KBM-7 (cell line): Measurements from ENCODE around the gene C1orf21.
A peak's percentile ranks its signal among the peaks of the same experiment; 100 is the strongest.

Experiments
- DNase-seq: peaks from one replicate; pipeline ENCODE4 v3.0.0-alpha.2; 2015
- in situ Hi-C: fragments of 300-500 bp; cut with MboI; formaldehyde crosslinking; loops from 2 replicates; pipeline ENCODE4 v1.14.3; 2020; ENCODE audit warnings: low sequenced_read_pairs, low pct_unique_long_range_greater_than_20kb, mixed read lengths

C1orf21 gene

DNA sequence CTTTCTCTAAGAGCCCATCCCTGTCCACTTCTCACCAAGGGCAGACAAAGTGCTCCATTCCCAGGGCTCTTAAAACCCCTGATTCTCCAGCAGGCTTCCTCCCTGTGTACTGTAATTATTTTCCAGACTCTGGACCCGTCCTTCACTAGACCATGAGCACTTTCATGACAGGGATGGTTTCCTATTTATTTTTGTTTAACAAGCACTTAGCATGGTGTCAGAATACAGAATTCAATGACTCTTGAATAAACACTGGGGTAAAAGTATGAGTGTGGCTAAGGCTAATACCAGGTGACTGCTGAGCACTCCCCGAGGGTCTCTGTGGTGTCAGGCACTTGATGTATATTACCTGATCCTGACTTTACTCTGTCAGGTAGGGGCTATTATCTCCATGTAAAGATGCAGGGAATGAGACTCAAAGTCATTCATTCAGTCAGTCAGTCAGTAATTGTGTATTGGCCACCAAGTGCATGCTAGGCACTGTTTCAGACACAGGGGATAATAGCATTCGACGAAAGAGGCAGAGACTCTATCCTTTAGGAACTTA is 47.2 kb downstream of the C1orf21 start:
- DNase-seq = no peak
- in situ Hi-C loops = no loop called here

DNA sequence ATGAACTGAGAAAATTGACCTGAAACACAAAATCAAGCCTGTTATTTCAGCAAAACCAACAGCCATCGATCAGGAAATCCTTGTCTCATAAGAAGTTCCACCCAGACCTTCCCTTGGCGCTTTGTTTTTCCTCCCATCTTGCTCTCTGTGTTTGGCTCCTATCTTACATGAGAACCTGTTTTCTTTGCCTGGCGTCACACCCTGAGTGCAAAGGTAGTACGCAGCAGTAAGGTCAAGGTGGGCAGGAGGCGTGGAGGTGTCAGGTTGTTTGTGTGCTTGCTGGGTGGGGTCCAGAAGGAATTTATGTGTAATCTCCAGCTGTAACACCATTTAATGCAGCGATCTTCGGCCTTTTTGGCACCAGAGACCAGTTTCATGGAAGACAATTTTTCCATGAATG is 50.5 kb downstream of the C1orf21 start:
- DNase-seq = no peak
- in situ Hi-C loops = no loop called here

DNA sequence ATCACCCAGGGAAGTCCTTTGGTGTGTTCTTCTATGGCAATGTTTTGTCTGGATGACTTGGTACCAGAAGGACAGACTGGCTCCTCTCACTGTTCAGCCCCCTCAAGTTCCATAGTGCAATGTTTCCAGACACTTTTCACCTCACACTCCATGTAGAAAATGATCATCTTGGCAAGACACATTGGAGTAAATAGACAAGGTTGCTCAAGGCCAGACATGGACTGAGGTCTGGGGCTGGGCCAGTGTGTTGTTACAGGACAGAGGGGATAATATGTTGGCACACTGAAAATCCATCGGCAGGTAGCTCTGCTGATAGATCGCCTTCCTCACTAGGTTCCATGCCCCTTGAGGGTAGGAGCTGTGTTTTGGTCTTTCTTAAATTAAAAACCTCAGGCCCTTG is 51.5 kb downstream of the C1orf21 start:
- DNase-seq = no peak
- in situ Hi-C loops = no loop called here

- no peak for DNase-seq
- in situ Hi-C loops = no loop called here
These were observed 55.4 kb downstream of the C1orf21 start for GRCh38 chr1:184442260-184442659.

- DNase-seq = no peak
- in situ Hi-C loops = no loop called here
These were observed 56.4 kb downstream of the C1orf21 start for GRCh38 chr1:184443201-184443600.

GRCh38 chr1:184443624-184444023 is 56.8 kb downstream of the C1orf21 start:
- DNase-seq = no peak
- in situ Hi-C loops = no loop called here

GRCh38 chr1:184445997-184446396 is 59.2 kb downstream of the C1orf21 start:
- in situ Hi-C loops = no loop called here
- DNase-seq = no peak

DNA sequence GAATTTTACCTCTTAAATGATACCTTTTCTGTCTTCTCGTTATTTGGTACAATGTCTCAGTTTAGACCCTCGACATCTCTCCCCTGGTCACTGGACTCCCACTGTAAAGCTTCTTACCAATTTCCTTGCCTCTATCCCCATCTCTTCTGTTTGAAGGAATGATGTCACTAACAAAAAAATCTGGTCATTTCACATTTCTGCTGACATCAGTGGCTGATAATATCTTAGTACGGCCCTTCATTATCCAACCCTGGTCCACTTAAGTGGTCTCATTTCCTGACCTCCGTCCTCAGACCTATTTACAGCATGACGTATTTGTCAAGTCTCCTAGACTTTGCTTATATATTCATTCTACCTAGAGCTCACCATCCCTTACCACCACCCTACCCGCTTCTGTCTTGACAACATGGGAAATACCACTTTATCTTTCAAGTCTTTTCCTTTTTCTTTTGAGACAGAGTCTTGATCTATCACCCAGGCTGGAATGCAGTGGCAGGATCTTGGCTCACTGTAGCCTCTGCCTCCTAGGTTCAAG is 60.9 kb downstream of the C1orf21 start:
- in situ Hi-C loops = no loop called here
- no peak for DNase-seq

DNA sequence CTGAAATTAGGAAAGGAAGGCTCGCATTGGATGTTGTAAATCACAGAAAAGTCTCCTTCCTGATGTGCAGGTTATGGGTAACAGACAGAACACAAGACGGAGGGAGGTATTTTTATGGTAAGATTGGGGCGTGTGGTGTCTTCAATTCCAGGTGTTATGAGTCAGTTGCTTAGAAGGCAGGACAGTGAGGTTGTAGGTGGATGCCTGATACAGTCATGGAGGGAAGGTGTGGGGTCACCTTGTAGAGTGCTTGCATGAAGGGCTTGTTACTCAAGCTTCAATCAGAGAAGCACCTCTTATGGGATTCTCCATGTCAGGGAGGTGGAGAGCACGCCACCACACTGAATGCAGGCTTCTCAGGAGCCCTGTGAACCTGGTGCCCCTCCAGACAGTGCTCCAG is 63.1 kb downstream of the C1orf21 start:
- in situ Hi-C loops = no loop called here
- DNase-seq = no peak

DNA sequence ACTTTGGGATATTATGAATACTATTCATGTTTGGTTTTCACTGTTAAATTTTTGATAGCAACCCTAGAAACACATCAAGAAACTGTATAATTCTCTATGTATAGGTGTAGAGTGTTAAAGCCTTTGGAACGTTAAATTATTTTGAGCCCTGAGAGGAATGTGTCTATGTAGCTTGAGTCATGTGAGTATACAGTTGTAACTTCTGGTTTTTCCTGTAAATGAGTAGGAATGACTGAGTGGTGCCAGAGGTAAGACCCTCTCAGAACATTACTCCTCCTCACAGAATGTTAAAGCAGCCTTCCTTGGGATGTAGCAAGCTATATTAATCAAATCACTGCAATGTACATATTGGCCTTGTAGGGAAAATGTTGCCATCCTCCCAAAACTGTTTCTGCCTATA is 69.0 kb downstream of the C1orf21 start:
- in situ Hi-C loops = no loop called here
- DNase-seq = no peak

DNA sequence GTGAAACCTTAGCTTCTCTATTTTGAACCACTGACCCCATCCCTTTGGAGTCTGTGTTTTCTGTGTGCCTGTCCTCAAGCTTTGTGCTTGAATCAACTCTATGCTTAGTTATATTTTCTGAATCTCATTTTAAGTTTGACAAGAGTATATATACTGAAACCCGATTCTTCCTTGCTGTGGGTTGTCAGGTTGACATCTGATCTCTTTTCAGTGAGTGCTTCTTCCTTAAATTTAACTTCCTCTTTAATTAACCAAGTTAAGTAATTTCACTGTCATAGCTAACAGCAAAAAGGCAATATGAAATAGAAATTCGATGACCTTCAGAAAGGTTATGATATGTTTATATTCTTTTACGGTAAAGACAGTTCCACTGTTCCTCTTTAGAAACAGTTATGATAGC is 69.4 kb downstream of the C1orf21 start:
- in situ Hi-C loops = no loop called here
- DNase-seq = peak; percentile 62

DNA sequence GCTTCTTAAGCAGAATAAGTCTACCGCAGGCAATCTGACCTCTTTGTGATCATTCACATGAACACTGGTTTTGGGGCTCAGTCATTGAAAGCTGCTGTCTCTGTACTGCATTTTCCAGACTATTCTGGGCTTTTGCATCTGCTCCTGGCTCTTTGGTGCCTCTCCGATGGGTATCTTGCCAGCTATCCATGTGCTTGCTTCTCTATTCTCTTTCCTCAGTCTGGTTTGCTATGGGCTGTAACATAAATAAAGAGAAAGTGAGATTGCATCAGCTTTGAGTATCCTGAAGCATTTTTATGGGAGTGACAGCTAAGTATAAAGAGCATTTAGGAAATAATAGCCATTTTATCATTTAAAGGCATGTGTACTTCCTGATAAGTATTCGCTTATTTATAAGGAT is 70.7 kb downstream of the C1orf21 start:
- in situ Hi-C loops = no loop called here
- no peak for DNase-seq

GRCh38 chr1:184461321-184461720 is 74.5 kb downstream of the C1orf21 start:
- in situ Hi-C loops = no loop called here
- no peak for DNase-seq

DNA sequence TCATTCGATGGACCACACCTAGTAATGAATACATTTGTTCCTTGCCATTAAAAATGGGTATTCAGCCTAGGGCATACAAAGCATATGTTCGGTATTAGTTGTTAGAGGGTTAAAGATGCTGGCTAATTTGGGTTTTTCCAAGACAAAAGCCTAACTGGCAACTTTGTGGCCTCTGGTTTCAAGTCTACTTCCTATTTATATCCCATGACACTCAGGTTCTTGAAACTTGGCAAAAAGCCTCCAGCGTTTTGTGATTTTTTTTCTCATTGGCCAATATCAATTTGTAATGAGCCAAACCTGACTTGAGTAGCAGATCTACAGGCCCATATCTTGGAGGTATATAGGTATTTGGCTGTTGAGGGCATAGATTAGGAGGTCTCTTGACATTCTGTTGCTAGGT is 75.3 kb downstream of the C1orf21 start:
- no peak for DNase-seq
- in situ Hi-C loops = no loop called here

GRCh38 chr1:184462990-184463389 is 76.2 kb downstream of the C1orf21 start:
- no peak for DNase-seq
- in situ Hi-C loops = no loop called here

DNA sequence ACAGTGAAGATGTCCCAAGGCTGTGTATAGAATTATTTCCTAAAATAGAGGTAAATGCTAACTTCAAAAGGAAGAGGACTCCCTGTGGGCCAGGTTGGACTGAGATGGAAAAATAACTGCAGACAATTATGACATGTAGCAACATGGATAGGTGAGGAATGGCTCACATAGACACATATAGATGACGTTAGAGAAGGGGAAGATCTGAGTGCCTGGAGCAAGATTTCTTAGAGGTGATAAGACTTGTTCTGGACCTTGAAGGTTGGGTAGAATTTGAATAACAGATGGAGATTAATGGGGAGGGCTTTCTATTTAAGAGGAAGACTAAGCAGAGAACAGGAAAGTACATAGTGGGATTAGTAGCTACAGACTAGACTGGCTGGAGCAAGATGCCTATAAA is 76.9 kb downstream of the C1orf21 start:
- DNase-seq = no peak
- in situ Hi-C loops = no loop called here

GRCh38 chr1:184464757-184465156 is 77.9 kb downstream of the C1orf21 start:
- in situ Hi-C loops = no loop called here
- DNase-seq = no peak

- in situ Hi-C loops = no loop called here
- DNase-seq = no peak
These were observed 78.8 kb downstream of the C1orf21 start for GRCh38 chr1:184465489-184466146.

DNA sequence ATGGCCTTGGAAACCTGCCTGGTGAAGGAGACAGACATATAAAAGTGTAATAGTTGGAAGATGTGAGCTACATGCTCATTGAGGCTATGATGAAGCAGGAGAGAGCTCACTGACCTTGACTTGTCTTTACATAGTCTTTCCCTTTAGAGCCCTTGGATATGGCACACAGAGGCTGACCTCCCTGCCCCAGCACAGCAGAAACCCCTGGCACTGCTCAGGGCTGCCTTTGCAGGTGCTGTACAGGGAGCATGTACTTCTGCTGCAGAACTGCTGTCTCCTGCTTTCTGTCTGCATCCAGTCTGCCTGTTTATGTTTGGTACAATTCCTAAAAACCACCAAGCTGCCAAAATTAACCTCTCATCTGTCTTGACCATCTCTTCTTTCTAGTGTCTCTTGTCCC is 80.5 kb downstream of the C1orf21 start:
- in situ Hi-C loops = no loop called here
- DNase-seq = no peak

DNA sequence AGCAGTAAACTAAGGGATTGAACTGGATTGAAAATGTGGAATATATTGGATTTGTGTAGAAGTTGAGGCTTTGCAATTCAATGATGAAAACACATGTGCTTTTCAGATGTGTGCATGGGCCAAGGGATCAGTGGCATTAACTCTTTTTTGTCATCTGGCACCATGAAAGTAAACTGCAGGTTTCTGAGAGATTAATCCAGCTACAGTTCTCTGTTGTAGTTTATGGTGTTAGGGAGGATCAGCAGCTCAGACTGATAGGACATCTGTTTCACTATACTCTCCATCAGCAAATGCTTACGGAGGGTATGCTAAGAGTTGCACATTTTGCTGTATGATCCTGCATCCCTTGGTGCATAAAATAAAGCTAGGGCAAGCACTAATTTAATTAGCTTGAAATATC is 82.6 kb downstream of the C1orf21 start:
- in situ Hi-C loops = no loop called here

DNA sequence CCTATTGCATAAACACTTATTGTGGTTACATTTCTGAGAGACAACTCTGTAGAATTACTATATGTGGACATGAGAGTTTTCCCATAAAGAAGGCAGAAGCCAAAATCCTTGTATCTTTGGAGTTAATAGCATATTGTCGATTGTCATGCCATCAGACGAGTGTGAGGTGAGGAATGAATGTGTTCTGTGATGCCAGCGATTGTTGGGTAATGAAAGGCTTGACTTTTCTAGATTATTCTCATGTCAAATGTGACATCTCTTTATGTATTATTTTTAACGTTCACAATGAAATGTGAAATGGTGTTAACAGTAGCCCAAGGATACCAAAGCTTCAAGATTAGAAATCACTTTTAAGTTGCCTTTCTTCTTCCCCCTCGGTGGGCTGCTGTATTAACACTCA is 84.9 kb downstream of the C1orf21 start:
- in situ Hi-C loops = no loop called here
- no peak for DNase-seq

More for the DNA sequence above, 82.6 kb downstream of the C1orf21 start:
- no peak for DNase-seq
